Activated T-cell treated with anti-CD3 and anti-CD28 coated beads, Interleukin-2, amount 50 U/mL, for 24 hours (primary cell): ENCODE data around the gene PDIA3.

ENCODE experiments used
- DNase-seq: peaks from one replicate; pipeline ENCODE4 v3.0.0-alpha.2; 2020
- H3K27ac Mint-ChIP-seq: 2 replicates; pipeline ENCODE4 v1.8.0; 2020; ENCODE audit warnings: mild to moderate bottlenecking, mixed read lengths
- H3K27me3 Mint-ChIP-seq: 2 replicates; pipeline ENCODE4 v1.8.0; 2020; ENCODE audit warnings: mixed read lengths
- H3K36me3 Mint-ChIP-seq: 2 replicates; pipeline ENCODE4 v1.8.0; 2020; ENCODE audit warnings: low read depth, mixed read lengths
- H3K4me1 Mint-ChIP-seq: 2 replicates; pipeline ENCODE4 v1.8.0; 2020; ENCODE audit warnings: low read depth, mixed read lengths
- H3K4me3 Mint-ChIP-seq: 2 replicates; pipeline ENCODE4 v1.8.0; 2020; ENCODE audit warnings: mild to moderate bottlenecking, moderate library complexity, mixed read lengths
- H3K9me3 Mint-ChIP-seq: 2 replicates; pipeline ENCODE4 v1.8.0; 2020; ENCODE audit warnings: mixed read lengths

The PDIA3 gene

GRCh38 chr15:43769584-43770228, 23.5 kb downstream of the PDIA3 start:
- Mint-ChIP-seq H3K27me3 (no peaks in the 10 kb centered on the region), H3K4me3 (no peak overlapping the region), H3K27ac (peak overlapping the region; percentile 38), H3K9me3 (no peaks in the 10 kb centered on the region), H3K36me3 (peaks cover 98% of the 10 kb centered on the region), H3K4me1 (peaks cover 2% of the 10 kb centered on the region)
- DNase-seq: peak; percentile 66

GRCh38 chr15:43771816-43772215, 25.6 kb downstream of the PDIA3 start:
- H3K27ac Mint-ChIP-seq: peak overlapping the region; percentile 71
- no peak for DNase-seq
- H3K36me3 Mint-ChIP-seq: peaks cover 89% of the 10 kb centered on the region
- H3K4me1 Mint-ChIP-seq: peaks cover 11% of the 10 kb centered on the region
- H3K27me3 Mint-ChIP-seq: no peaks in the 10 kb centered on the region
- no peak overlapping the region for H3K4me3 Mint-ChIP-seq
- H3K9me3 Mint-ChIP-seq: no peaks in the 10 kb centered on the region

- peaks cover 18% of the 10 kb centered on the region for H3K4me1 Mint-ChIP-seq
- H3K9me3 Mint-ChIP-seq: no peaks in the 10 kb centered on the region
- no peak overlapping the region for H3K4me3 Mint-ChIP-seq
- no peak for DNase-seq
- H3K36me3 Mint-ChIP-seq: peaks cover 83% of the 10 kb centered on the region
- peak overlapping the region; percentile 8 for H3K27ac Mint-ChIP-seq
- no peaks in the 10 kb centered on the region for H3K27me3 Mint-ChIP-seq
These were observed 26.4 kb downstream of the PDIA3 start for GRCh38 chr15:43772624-43773023.

- DNase-seq: no peak
- peaks cover 26% of the 10 kb centered on the region for H3K4me1 Mint-ChIP-seq
- H3K27ac Mint-ChIP-seq: peak overlapping the region; percentile 72
- H3K9me3 Mint-ChIP-seq: no peaks in the 10 kb centered on the region
- no peak overlapping the region for H3K4me3 Mint-ChIP-seq
- H3K36me3 Mint-ChIP-seq: peaks cover 68% of the 10 kb centered on the region
- no peaks in the 10 kb centered on the region for H3K27me3 Mint-ChIP-seq
These were observed 27.8 kb downstream of the PDIA3 start for GRCh38 chr15:43774062-43774461.

- peak overlapping the region; percentile 83 for H3K4me3 Mint-ChIP-seq
- H3K9me3 Mint-ChIP-seq: no peaks in the 10 kb centered on the region
- no peaks in the 10 kb centered on the region for H3K27me3 Mint-ChIP-seq
- peaks cover 30% of the 10 kb centered on the region for H3K4me1 Mint-ChIP-seq
- no peak for DNase-seq
- peak overlapping the region; percentile 31 for H3K27ac Mint-ChIP-seq
- H3K36me3 Mint-ChIP-seq: peaks cover 54% of the 10 kb centered on the region
These were observed 29.2 kb downstream of the PDIA3 start for GRCh38 chr15:43775411-43775965.

- peak overlapping the region; percentile 83 for H3K4me3 Mint-ChIP-seq
- DNase-seq: peak; percentile 57
- H3K9me3 Mint-ChIP-seq: no peaks in the 10 kb centered on the region
- H3K27ac Mint-ChIP-seq: peak overlapping the region; percentile 95
- no peaks in the 10 kb centered on the region for H3K27me3 Mint-ChIP-seq
- H3K4me1 Mint-ChIP-seq: peaks cover 30% of the 10 kb centered on the region
- peaks cover 47% of the 10 kb centered on the region for H3K36me3 Mint-ChIP-seq
These were observed 30.0 kb downstream of the PDIA3 start for GRCh38 chr15:43776101-43776717.

GRCh38 chr15:43776718-43777266, 30.6 kb downstream of the PDIA3 start, which contains the start of gene ELL3:
ELL3 (minus strand) TSS chr15:43776966; CDS start chr15:43776901, 65 bp downstream.
- Mint-ChIP-seq H3K27me3 (no peaks in the 10 kb centered on the region), H3K36me3 (peaks cover 41% of the 10 kb centered on the region), H3K27ac (peak within 1 kb of the TSS; percentile 95), H3K9me3 (no peaks in the 10 kb centered on the region), H3K4me1 (peaks cover 30% of the 10 kb centered on the region), H3K4me3 (peak within 1 kb of the TSS; percentile 83)
- DNase-seq: peak; percentile 83

- no peaks in the 10 kb centered on the region for H3K27me3 Mint-ChIP-seq
- peak overlapping the region; percentile 83 for H3K4me3 Mint-ChIP-seq
- no peaks in the 10 kb centered on the region for H3K9me3 Mint-ChIP-seq
- peaks cover 35% of the 10 kb centered on the region for H3K36me3 Mint-ChIP-seq
- peaks cover 30% of the 10 kb centered on the region for H3K4me1 Mint-ChIP-seq
- DNase-seq: peak; percentile 88
- H3K27ac Mint-ChIP-seq: peak overlapping the region; percentile 95
These were observed 31.2 kb downstream of the PDIA3 start for GRCh38 chr15:43777267-43777914.

GRCh38 chr15:43779016-43779415, 32.8 kb downstream of the PDIA3 start:
- DNase-seq: no peak
- peak overlapping the region; percentile 39 for H3K27ac Mint-ChIP-seq
- H3K27me3 Mint-ChIP-seq: no peaks in the 10 kb centered on the region
- no peak overlapping the region for H3K4me3 Mint-ChIP-seq
- H3K4me1 Mint-ChIP-seq: peaks cover 30% of the 10 kb centered on the region
- H3K36me3 Mint-ChIP-seq: peaks cover 19% of the 10 kb centered on the region
- H3K9me3 Mint-ChIP-seq: no peaks in the 10 kb centered on the region

GRCh38 chr15:43789409-43789808, 43.2 kb downstream of the PDIA3 start:
- Mint-ChIP-seq H3K27ac (no peak overlapping the region), H3K27me3 (no peaks in the 10 kb centered on the region), H3K4me3 (no peak overlapping the region), H3K9me3 (no peaks in the 10 kb centered on the region), H3K36me3 (peaks cover 23% of the 10 kb centered on the region), H3K4me1 (peaks cover 19% of the 10 kb centered on the region)
- DNase-seq: no peak

- H3K4me1 Mint-ChIP-seq: peaks cover 42% of the 10 kb centered on the region
- peak within 1 kb of the TSS; percentile 99 for H3K27ac Mint-ChIP-seq
- H3K27me3 Mint-ChIP-seq: no peaks in the 10 kb centered on the region
- H3K9me3 Mint-ChIP-seq: no peaks in the 10 kb centered on the region
- peak within 1 kb of the TSS; percentile 96 for H3K4me3 Mint-ChIP-seq
- peaks cover 51% of the 10 kb centered on the region for H3K36me3 Mint-ChIP-seq
- DNase-seq: peak; percentile 100
These were observed 45.9 kb downstream of the PDIA3 start, which contains the start of gene SERF2 for GRCh38 chr15:43791993-43792760. SERF2 (plus strand) TSS chr15:43792320; CDS start chr15:43792377, 57 bp downstream.

- peak; percentile 46 for DNase-seq
- Mint-ChIP-seq H3K4me3 (peak overlapping the region; percentile 96), H3K27me3 (no peaks in the 10 kb centered on the region), H3K27ac (peak overlapping the region; percentile 99), H3K36me3 (peaks cover 58% of the 10 kb centered on the region), H3K9me3 (no peaks in the 10 kb centered on the region), H3K4me1 (peaks cover 42% of the 10 kb centered on the region)
These were observed 46.7 kb downstream of the PDIA3 start for GRCh38 chr15:43792761-43793476.

- DNase-seq: no peak
- Mint-ChIP-seq H3K36me3 (peaks cover 65% of the 10 kb centered on the region), H3K27me3 (no peaks in the 10 kb centered on the region), H3K9me3 (no peaks in the 10 kb centered on the region), H3K4me3 (peak overlapping the region; percentile 96), H3K4me1 (peaks cover 47% of the 10 kb centered on the region), H3K27ac (peak overlapping the region; percentile 99)
These were observed 47.4 kb downstream of the PDIA3 start for GRCh38 chr15:43793647-43794046.
